SK-N-SH treated with all-trans-retinoic acid at 6 μM for 48 hours (cell line): ENCODE measurements around the gene MYL9.

Source experiments
- ATAC-seq: fragments of 200-7000 bp; cut with Tn5 transposase; 3 replicates; pipeline ENCODE4 v1.9.1; 2020; ENCODE audit warnings: mild to moderate bottlenecking, moderate library complexity
- ARNTL ChIP-seq: fragments of 450-650 bp; formaldehyde crosslinking; IDR thresholded peaks from 2 replicates; pipeline ENCODE4 v1.5.0; 2020; ENCODE audit warnings: low read depth, mild to moderate bottlenecking, moderate library complexity, borderline replicate concordance
- BACH2 ChIP-seq: fragments of 250-450 bp; sonication (Bioruptor Pico); IDR thresholded peaks from 2 replicates; pipeline ENCODE4 v1.9.0; 2021; ENCODE audit warnings: mild to moderate bottlenecking, borderline replicate concordance
- CREB5 ChIP-seq: fragments of 250-450 bp; sonication (Bioruptor Pico); IDR thresholded peaks from 2 replicates; pipeline ENCODE4 v1.5.1; 2020; ENCODE audit warnings: low read depth, mild to moderate bottlenecking, moderate library complexity
- CSDC2 ChIP-seq: fragments of 250-450 bp; sonication (Bioruptor Pico); IDR thresholded peaks from 2 replicates; pipeline ENCODE4 v1.5.0; 2020; ENCODE audit warnings: mild to moderate bottlenecking, moderate library complexity
- CSRNP3 ChIP-seq: fragments of 250-450 bp; sonication (Bioruptor Pico); IDR thresholded peaks from 2 replicates; pipeline ENCODE4 v1.5.1; 2021; ENCODE audit warnings: mild to moderate bottlenecking, moderate library complexity
- ESRRG ChIP-seq: fragments of 250-450 bp; sonication (Bioruptor Pico); IDR thresholded peaks from 2 replicates; pipeline ENCODE4 v1.6.1; 2021; ENCODE audit warnings: mild to moderate bottlenecking
- GLIS3 ChIP-seq: fragments of 250-450 bp; sonication (Bioruptor Pico); IDR thresholded peaks from 2 replicates; pipeline ENCODE4 v1.5.0; 2020; ENCODE audit warnings: mild to moderate bottlenecking, moderate library complexity
- OSR1 ChIP-seq: fragments of 250-450 bp; sonication (Bioruptor Pico); IDR thresholded peaks from 2 replicates; pipeline ENCODE4 v1.8.0; 2022; ENCODE audit warnings: moderate library complexity, mild to moderate bottlenecking, inconsistent platforms
- POU6F1 ChIP-seq: fragments of 250-450 bp; sonication (Bioruptor Pico); IDR thresholded peaks from 2 replicates; pipeline ENCODE4 v1.8.0; 2021; ENCODE audit warnings: low read depth, mild to moderate bottlenecking, moderate library complexity, borderline replicate concordance
- PPARA ChIP-seq: fragments of 250-450 bp; sonication (Bioruptor Pico); IDR thresholded peaks from 2 replicates; pipeline ENCODE4 v1.5.0; 2020; ENCODE audit warnings: mild to moderate bottlenecking, borderline replicate concordance
- RARB ChIP-seq: fragments of 250-450 bp; sonication (Bioruptor Pico); IDR thresholded peaks from 2 replicates; pipeline ENCODE4 v1.8.0; 2021; ENCODE audit warnings: mild to moderate bottlenecking, moderate library complexity
- SNAI2 ChIP-seq: fragments of 250-450 bp; sonication (Bioruptor Pico); IDR thresholded peaks from 2 replicates; pipeline ENCODE4 v1.5.0; 2020; ENCODE audit warnings: mild to moderate bottlenecking, moderate library complexity
- TCF4 ChIP-seq: fragments of 250-450 bp; sonication (Bioruptor Pico); IDR thresholded peaks from 2 replicates; pipeline ENCODE4 v1.8.0; 2021; ENCODE audit warnings: mild to moderate bottlenecking, moderate library complexity, borderline replicate concordance
- TOX ChIP-seq: fragments of 250-450 bp; sonication (Bioruptor Pico); IDR thresholded peaks from 2 replicates; pipeline ENCODE4 v1.8.0; 2021; ENCODE audit warnings: mild to moderate bottlenecking, moderate library complexity, borderline replicate concordance
- TSHZ2 ChIP-seq: fragments of 250-450 bp; sonication (Bioruptor Pico); IDR thresholded peaks from 2 replicates; pipeline ENCODE4 v1.5.0; 2020; ENCODE audit warnings: mild to moderate bottlenecking, moderate library complexity
- ZC3H10 ChIP-seq: fragments of 250-450 bp; sonication (Bioruptor Pico); IDR thresholded peaks from 2 replicates; pipeline ENCODE4 v1.5.1; 2021; ENCODE audit warnings: mild to moderate bottlenecking, moderate library complexity
- ZFP3 ChIP-seq: fragments of 250-450 bp; sonication (Bioruptor Pico); IDR thresholded peaks from 2 replicates; pipeline ENCODE4 v1.5.0; 2020; ENCODE audit warnings: mild to moderate bottlenecking, moderate library complexity
- ZFP30 ChIP-seq: fragments of 450-650 bp; formaldehyde crosslinking; IDR thresholded peaks from 2 replicates; pipeline ENCODE4 v1.5.0; 2022; ENCODE audit warnings: mild to moderate bottlenecking, moderate library complexity
- ZNF565 ChIP-seq: fragments of 450-650 bp; formaldehyde crosslinking; conservative IDR thresholded peaks from 2 replicates; pipeline ENCODE4 v1.5.0; 2020; ENCODE audit warnings: low read depth, mild to moderate bottlenecking, moderate library complexity
- ZNF70 ChIP-seq: fragments of 450-650 bp; formaldehyde crosslinking; IDR thresholded peaks from 2 replicates; pipeline ENCODE4 v1.5.0; 2020; ENCODE audit warnings: mild to moderate bottlenecking, moderate library complexity
- ZNF8 ChIP-seq: fragments of 450-650 bp; formaldehyde crosslinking; IDR thresholded peaks from 2 replicates; pipeline ENCODE4 v1.5.0; 2020; ENCODE audit warnings: mild to moderate bottlenecking, moderate library complexity
- TF ChIP-seq, protein P1 (sequence below): fragments of 250-450 bp; sonication (Bioruptor Pico); IDR thresholded peaks from 2 replicates; pipeline ENCODE4 v1.8.0; 2020; ENCODE audit warnings: mild to moderate bottlenecking, moderate library complexity, borderline replicate concordance

MYL9 gene

GRCh38 chr20:36506253-36506652 lies 35.1 kb upstream of the MYL9 start:
- ATAC-seq = peak; percentile 82
- no peak for TF ChIP-seq ZNF565 (CRISPR knock-in tag)
- TF ChIP-seq TSHZ2 (CRISPR knock-in tag) = no peak
- TF ChIP-seq TCF4 = no peak
- TF ChIP-seq POU6F1 = no peak
- TF ChIP-seq OSR1 (CRISPR knock-in tag) = no peak
- no peak for TF ChIP-seq ESRRG
- TF ChIP-seq SNAI2 = no peak
- no peak for TF ChIP-seq CSDC2 (CRISPR knock-in tag)
- no peak for TF ChIP-seq CREB5
- TF ChIP-seq GLIS3 = no peak
- TF ChIP-seq ZNF8 = no peak
- no peak for TF ChIP-seq ARNTL (CRISPR knock-in tag)
- TF ChIP-seq ZC3H10 (CRISPR knock-in tag) = no peak
- TF ChIP-seq ZFP3 = no peak
- no peak for TF ChIP-seq ZFP30 (CRISPR knock-in tag)

GRCh38 chr20:36507746-36508145 lies 33.6 kb upstream of the MYL9 start:
- ATAC-seq = no peak

More at GRCh38 chr20:36507746-36508145, 33.6 kb upstream of the MYL9 start:
- no peak for TF ChIP-seq GLIS3
- TF ChIP-seq, protein P1, sequence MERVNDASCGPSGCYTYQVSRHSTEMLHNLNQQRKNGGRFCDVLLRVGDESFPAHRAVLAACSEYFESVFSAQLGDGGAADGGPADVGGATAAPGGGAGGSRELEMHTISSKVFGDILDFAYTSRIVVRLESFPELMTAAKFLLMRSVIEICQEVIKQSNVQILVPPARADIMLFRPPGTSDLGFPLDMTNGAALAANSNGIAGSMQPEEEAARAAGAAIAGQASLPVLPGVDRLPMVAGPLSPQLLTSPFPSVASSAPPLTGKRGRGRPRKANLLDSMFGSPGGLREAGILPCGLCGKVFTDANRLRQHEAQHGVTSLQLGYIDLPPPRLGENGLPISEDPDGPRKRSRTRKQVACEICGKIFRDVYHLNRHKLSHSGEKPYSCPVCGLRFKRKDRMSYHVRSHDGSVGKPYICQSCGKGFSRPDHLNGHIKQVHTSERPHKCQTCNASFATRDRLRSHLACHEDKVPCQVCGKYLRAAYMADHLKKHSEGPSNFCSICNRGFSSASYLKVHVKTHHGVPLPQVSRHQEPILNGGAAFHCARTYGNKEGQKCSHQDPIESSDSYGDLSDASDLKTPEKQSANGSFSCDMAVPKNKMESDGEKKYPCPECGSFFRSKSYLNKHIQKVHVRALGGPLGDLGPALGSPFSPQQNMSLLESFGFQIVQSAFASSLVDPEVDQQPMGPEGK (CRISPR knock-in tag) = no peak
- TF ChIP-seq POU6F1 = no peak
- no peak for TF ChIP-seq BACH2 (CRISPR knock-in tag)
- no peak for TF ChIP-seq ESRRG
- no peak for TF ChIP-seq CREB5
- TF ChIP-seq CSRNP3 (CRISPR knock-in tag) = no peak
- no peak for TF ChIP-seq ZFP3
- TF ChIP-seq ARNTL (CRISPR knock-in tag) = no peak
- no peak for TF ChIP-seq ZNF8
- no peak for TF ChIP-seq PPARA (CRISPR knock-in tag)
- TF ChIP-seq ZNF565 (CRISPR knock-in tag) = no peak
- TF ChIP-seq SNAI2 = no peak
- TF ChIP-seq ZC3H10 (CRISPR knock-in tag) = no peak
- TF ChIP-seq TOX (CRISPR knock-in tag) = no peak
- no peak for TF ChIP-seq TCF4
- no peak for TF ChIP-seq RARB (CRISPR knock-in tag)
- TF ChIP-seq OSR1 (CRISPR knock-in tag) = no peak
- no peak for TF ChIP-seq TSHZ2 (CRISPR knock-in tag)
- TF ChIP-seq ZNF70 (CRISPR knock-in tag) = no peak
